OCI-M2 (cell line): ENCODE results near the gene STRIP2.
"Not testable (repeated sequence)": the region's sequence is repeated elsewhere in the genome, so short reads cannot be mapped to it uniquely, and the experiment has no call there.

Experiments used
- DNase-seq: peaks from one replicate; lab custom pipeline; 2025; ENCODE audit not compliant: unreplicated experiment; lab: John Stamatoyannopoulos, UW

The STRIP2 gene

GRCh38 chr7:129493555-129493954 is 59.3 kb downstream of the STRIP2 start:
- DNase-seq: no peak

GRCh38 chr7:129494041-129494440 is 59.8 kb downstream of the STRIP2 start:
- no peak for DNase-seq

GRCh38 chr7:129495987-129496386 is 61.8 kb downstream of the STRIP2 start:
- no peak for DNase-seq

GRCh38 chr7:129496653-129497052 is 62.4 kb downstream of the STRIP2 start:
- no peak for DNase-seq

GRCh38 chr7:129497156-129497555 is 62.9 kb downstream of the STRIP2 start:
- DNase-seq: no peak

- DNase-seq: no peak
Observed at GRCh38 chr7:129498021-129498420, 63.8 kb downstream of the STRIP2 start.

GRCh38 chr7:129499999-129500398 is 65.8 kb downstream of the STRIP2 start:
- DNase-seq: no peak

- no peak for DNase-seq
Observed at GRCh38 chr7:129501760-129502707, 67.8 kb downstream of the STRIP2 start, which contains the start of gene SMKR1. TSS of gene SMKR1 (plus strand) at chr7:129502531. CDS start at chr7:129502825, 294 bp downstream.

- DNase-seq: no peak
Observed at GRCh38 chr7:129502708-129503685, 68.8 kb downstream of the STRIP2 start.

- DNase-seq: no peak
Observed at GRCh38 chr7:129503725-129504124, 69.5 kb downstream of the STRIP2 start.

- no peak for DNase-seq
Observed at GRCh38 chr7:129512192-129512591, 78.0 kb downstream of the STRIP2 start.

- no peak for DNase-seq
Observed at GRCh38 chr7:129513546-129513945, 79.3 kb downstream of the STRIP2 start.

GRCh38 chr7:129514683-129515082 is 80.5 kb downstream of the STRIP2 start:
- no peak for DNase-seq

GRCh38 chr7:129515381-129515780 is 81.1 kb downstream of the STRIP2 start:
- DNase-seq: no peak

- DNase-seq: no peak
Observed at GRCh38 chr7:129517931-129518330, 83.7 kb downstream of the STRIP2 start.

- no peak for DNase-seq
Observed at GRCh38 chr7:129519464-129519863, 85.2 kb downstream of the STRIP2 start.

GRCh38 chr7:129522088-129522970 is 88.1 kb downstream of the STRIP2 start:
- no peak for DNase-seq

GRCh38 chr7:129522971-129523340 is 88.7 kb downstream of the STRIP2 start:
- no peak for DNase-seq

GRCh38 chr7:129523924-129524323 is 89.7 kb downstream of the STRIP2 start:
- DNase-seq: no peak

GRCh38 chr7:129524405-129524804 is 90.2 kb downstream of the STRIP2 start:
- not testable (repeated sequence) for DNase-seq
